Astrocyte of the hippocampus (primary cell): ENCODE data around the gene SQSTM1.

ENCODE experiments used
- DNase-seq: peaks from one replicate; pipeline ENCODE4 v3.0.0; 2011; ENCODE audit warnings: low read depth, low spot score

SQSTM1 gene

GRCh38 chr5:179794575-179794974 is 26.1 kb upstream of the SQSTM1 start:
- DNase-seq, result no peak

GRCh38 chr5:179795049-179795862 is 25.4 kb upstream of the SQSTM1 start:
- peak; percentile 30 for DNase-seq

DNA sequence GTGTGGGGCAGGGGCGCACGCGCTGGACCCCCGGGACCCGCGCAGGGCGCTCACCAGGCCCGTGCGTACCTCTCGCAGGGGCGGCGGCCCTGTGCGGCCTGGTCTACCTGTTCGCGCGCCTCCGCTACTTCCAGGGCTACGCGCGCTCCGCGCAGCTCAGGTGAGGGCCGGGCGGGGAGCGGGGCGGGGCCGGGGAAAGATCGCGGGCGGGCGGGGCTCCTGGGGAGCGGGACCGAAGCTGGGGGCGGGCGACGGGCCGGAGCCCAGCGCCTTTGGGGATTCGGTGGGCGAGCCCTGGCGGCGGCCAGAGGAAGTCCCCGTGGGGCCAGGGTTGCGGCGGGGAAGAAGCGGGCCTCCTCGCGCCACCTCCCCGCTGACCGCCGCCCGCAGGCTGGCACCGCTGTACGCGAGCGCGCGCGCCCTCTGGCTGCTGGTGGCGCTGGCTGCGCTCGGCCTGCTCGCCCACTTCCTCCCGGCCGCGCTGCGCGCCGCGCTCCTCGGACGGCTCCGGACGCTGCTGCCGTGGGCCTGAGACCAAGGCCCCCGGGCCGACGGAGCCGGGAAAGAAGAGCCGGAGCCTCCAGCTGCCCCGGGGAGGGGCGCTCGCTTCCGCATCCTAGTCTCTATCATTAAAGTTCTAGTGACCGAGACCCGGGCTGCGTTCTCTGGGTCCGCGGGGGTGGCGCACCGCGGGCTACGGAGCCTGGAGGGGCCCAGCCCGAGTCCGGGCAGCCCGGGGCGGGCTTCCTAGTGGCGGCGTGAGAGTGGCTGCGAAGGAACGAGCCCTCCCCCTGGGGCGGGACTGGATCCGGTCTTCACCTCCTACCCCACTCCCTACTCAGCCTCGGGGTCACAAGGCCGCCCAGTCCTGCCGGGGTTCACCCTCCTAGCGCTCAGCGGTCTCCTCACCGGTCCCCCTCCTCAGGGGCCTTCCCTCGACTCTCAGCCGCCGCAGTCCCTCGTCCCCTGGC is 24.6 kb upstream of the SQSTM1 start:
- DNase-seq, result peak; percentile 95

DNA sequence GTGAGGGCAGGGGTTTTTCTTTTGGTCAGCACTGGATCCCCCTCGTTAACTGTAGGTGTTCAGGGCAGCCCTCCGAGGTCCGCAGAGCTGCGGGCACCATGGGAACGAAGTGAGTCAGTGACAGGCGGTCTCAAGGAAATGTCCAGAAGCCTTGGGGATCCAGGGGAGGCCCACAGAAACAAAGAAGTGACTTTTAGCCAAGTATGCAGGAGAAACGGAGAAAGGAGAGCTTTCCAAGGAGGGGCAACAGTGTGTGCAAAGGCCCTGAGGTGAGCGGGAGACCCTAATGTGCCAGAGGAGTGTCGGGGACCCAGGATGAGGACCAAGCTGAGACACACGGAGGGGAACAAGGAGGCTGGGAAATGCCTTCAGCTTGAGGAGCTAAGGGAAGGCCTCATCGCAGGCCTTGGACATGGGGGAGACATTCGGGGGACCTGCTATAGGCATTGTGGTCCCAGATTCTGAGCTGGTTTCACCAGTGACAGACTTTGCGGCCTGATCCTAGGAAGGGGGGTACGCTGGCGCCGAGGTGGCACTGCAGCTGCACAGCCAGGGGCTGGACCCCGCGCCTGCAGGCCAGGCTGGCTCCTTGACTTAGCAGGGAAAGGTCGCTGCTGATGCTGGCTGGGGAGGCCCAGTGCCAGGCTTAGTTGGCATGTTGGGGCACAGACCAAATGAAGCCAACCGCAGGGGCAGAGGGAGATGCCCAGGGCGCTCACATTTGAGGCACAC is 23.7 kb upstream of the SQSTM1 start:
- no peak for DNase-seq

GRCh38 chr5:179797741-179798140 is 23.0 kb upstream of the SQSTM1 start:
- no peak for DNase-seq

GRCh38 chr5:179798144-179798770 is 22.4 kb upstream of the SQSTM1 start:
- no peak for DNase-seq

GRCh38 chr5:179798771-179799643 is 21.7 kb upstream of the SQSTM1 start:
- no peak for DNase-seq

DNA sequence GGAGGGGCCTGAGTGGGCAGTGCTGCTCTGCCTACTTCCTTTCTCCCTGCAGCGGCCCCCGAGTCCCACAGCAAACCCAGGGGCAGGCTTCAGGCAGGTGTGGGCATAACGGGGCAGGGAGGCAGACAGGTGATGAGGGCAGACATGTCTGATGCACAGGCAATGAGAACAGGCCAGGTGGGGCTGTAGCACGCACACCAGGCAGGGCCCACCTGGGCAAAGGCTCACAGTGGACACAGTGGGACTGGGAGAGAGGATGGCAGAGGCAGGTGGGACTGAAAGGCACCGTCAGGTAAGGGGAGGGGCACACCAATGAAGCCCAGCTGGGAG is 21.1 kb upstream of the SQSTM1 start:
- DNase-seq, result no peak

- no peak for DNase-seq
Observed at GRCh38 chr5:179800071-179800695, 20.5 kb upstream of the SQSTM1 start.

GRCh38 chr5:179800696-179801201 is 20.0 kb upstream of the SQSTM1 start:
- DNase-seq, result no peak

GRCh38 chr5:179801304-179802206 is 19.1 kb upstream of the SQSTM1 start:
- peak; percentile 64 for DNase-seq

GRCh38 chr5:179802207-179802883 is 18.4 kb upstream of the SQSTM1 start:
- no peak for DNase-seq

DNA sequence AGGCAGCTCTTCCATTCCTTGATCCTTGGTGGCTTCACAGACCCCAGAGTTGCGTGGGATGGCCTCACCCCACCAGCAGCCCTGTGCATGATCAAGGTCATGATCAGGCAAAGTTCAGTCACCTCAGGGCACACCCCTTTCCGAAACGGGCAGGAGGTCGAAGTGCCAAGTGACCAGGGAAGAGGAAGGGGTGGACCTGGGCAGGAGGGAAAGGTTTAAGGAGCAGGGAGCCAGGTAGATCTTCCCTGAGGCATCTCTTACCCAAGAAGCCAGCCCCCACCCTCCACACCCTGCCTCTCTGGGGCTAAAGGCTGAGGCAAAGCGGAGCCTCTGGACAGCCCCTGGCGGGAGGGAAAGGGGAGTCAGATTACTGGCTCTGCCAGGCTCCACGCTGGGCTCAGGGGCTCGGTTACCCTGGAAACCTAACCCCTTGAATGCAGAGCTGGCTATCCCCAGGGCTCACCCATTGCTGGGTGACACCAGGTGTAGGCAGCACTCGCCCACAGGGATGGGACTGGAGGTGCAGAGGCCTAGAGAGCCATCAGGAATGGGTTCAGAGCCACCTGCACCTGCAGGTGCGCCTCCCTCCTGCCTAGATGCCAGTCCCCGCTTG is 17.6 kb upstream of the SQSTM1 start:
- no peak for DNase-seq

GRCh38 chr5:179803651-179804554 is 16.8 kb upstream of the SQSTM1 start:
- DNase-seq, result no peak

- no peak for DNase-seq
Observed at GRCh38 chr5:179804555-179804947, 16.2 kb upstream of the SQSTM1 start.

- DNase-seq, result no peak
Observed at GRCh38 chr5:179805070-179805528, 15.6 kb upstream of the SQSTM1 start.
